ENCODE data around the gene CPM. TPM values are rescaled to one million over a fixed set of nuclear protein-coding genes. Genes with fewer than 3 reads are reported as not detected.

The CPM gene
- total and polyA plus RNA-seq, 12 donors, result 2.1 to 17.8 (median 5.4) TPM

GRCh38 chr12:68930178-68930577, 2.8 kb downstream of the CPM start:
- H3K27ac ChIP-seq, result no peak overlapping the region
- H3K4me3 ChIP-seq, result peak overlapping the region in 2 of 10 donors; percentile 8 to 75
- peaks cover 0 to 16% (median 10%) of the 10 kb centered on the region in 7 donors for H3K27me3 ChIP-seq
- H3K9me3 ChIP-seq, result peaks cover 0 to 15% (median 0%) of the 10 kb centered on the region in 11 donors
- H3K36me3 ChIP-seq, result no peaks in the 10 kb centered on the region
- intact Hi-C loops (cut with DNase I), result loop anchor here in 1 of 10 donors (5.0 kb wide), 1 partner anchor 478 kb away; no protein-coding TSS in a partner anchor
- no peak for DNase-seq
- H3K4me1 ChIP-seq, result peaks cover 0 to 18% (median 7%) of the 10 kb centered on the region in 9 donors
- WGBS, 2 donors, result 84 to 88% methylated on average over 6 of the region's 6 CpGs
- TF ChIP-seq CTCF (IDR thresholded peaks at IDR 0.05), result no peak
- no peak for ATAC-seq

DNA sequence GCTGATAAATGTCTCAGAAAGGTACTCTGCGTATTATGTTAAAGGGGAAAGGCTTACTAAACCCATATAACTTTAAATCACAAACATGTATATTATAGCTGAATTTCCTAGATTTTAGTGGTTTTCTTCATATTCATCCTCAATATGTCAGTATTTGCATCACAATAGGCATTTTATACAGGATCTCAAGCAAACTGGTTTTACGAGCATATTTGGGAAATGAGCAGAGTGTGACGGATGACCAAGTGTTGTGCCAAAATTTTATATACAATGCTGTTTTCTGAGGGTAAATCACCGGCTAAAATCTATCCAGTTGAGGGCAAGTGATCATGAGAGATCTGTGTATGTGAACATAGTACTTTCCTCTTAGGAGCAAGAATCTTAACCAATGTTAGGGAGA, 8.4 kb downstream of the CPM start:
- no peaks in the 10 kb centered on the region for H3K36me3 ChIP-seq
- intact Hi-C loops (cut with DNase I), result no loop called here
- no peak for DNase-seq
- TF ChIP-seq CTCF (IDR thresholded peaks at IDR 0.05), result no peak
- peaks cover 0 to 6% (median 0%) of the 10 kb centered on the region in 7 donors for H3K27me3 ChIP-seq
- ATAC-seq, result no peak
- no peak overlapping the region for H3K27ac ChIP-seq
- H3K4me3 ChIP-seq, result no peak overlapping the region
- peaks cover 0 to 12% (median 0%) of the 10 kb centered on the region in 11 donors for H3K9me3 ChIP-seq
- WGBS, 2 donors, result 93 to 95% methylated on average over 4 of the region's 4 CpGs
- H3K4me1 ChIP-seq, result peaks cover 0 to 3% (median 0%) of the 10 kb centered on the region in 9 donors

- Histone ChIP-seq H3K9me3 (no peaks in the 10 kb centered on the region), H3K27ac (no peak overlapping the region), H3K4me3 (no peak overlapping the region), H3K27me3 (peaks cover 0 to 6% (median 0%) of the 10 kb centered on the region in 7 donors), H3K4me1 (peaks cover 0 to 7% (median 0%) of the 10 kb centered on the region in 9 donors), H3K36me3 (no peaks in the 10 kb centered on the region)
- WGBS, 2 donors, result 82 to 88% methylated on average over 9 of the region's 9 CpGs
- intact Hi-C loops (cut with DNase I), result no loop called here
- no peak for TF ChIP-seq CTCF (IDR thresholded peaks at IDR 0.05)
- no peak for ATAC-seq
- no peak for DNase-seq
Measured at GRCh38 chr12:68919581-68920239, 13.3 kb downstream of the CPM start.

GRCh38 chr12:68918960-68919359, 14.0 kb downstream of the CPM start:
- no peak for ATAC-seq
- no peak overlapping the region for H3K4me3 ChIP-seq
- intact Hi-C loops (cut with DNase I), result no loop called here
- peaks cover 0 to 14% (median 0%) of the 10 kb centered on the region in 9 donors for H3K4me1 ChIP-seq
- WGBS, 2 donors, result 72 to 76% methylated on average over 1 of the region's 1 CpG
- no peaks in the 10 kb centered on the region for H3K9me3 ChIP-seq
- no peak overlapping the region for H3K27ac ChIP-seq
- no peak for DNase-seq
- no peak for TF ChIP-seq CTCF (IDR thresholded peaks at IDR 0.05)
- H3K36me3 ChIP-seq, result no peaks in the 10 kb centered on the region
- peaks cover 0 to 1% (median 0%) of the 10 kb centered on the region in 7 donors for H3K27me3 ChIP-seq

Measured in heart right ventricle (tissue), 16 donors.